Stimulated activated naive CD4-positive, alpha-beta T cell (primary cell): ENCODE measurements around the gene FSTL3.
"Not testable (repeated sequence)": the region's sequence is repeated elsewhere in the genome, so short reads cannot be mapped to it uniquely, and the experiment has no call there.

Experiments
- DNase-seq, 6 experiments: peaks; one replicate each; lab custom pipeline; 2025; lab: John Stamatoyannopoulos, UW

Gene FSTL3

DNA sequence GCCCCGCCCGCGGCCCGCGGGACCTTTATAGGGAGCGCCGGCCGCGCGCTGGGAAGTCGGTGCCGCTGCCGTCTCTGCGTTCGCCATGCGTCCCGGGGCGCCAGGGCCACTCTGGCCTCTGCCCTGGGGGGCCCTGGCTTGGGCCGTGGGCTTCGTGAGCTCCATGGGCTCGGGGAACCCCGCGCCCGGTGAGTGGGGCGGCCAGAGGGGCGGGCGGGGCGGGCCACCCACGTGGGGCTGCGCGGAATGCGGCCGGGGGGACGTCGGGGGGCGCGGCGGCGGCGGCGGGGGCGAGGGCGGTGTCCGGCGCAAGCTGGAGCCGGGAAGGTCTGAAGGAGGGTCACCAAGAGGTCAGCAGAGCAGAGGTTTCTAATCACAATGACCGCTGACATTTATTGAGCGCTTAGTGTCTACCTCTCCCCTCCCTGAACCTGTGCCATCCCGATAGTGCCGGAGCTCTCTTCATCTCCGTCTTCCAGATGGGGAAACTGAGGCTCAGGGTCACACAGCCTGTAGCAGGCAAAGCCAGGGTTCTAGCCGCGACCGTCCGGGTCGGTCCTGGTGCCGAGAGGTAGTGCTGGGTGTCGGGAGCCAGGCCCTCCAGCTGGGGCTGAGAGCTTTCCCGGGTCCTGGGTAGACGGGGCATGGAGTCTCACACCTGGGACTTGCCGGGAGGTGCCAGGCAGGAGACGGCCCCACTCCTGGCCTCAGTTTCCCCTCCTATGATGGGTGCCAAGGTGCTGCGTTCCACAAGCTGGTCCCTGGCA, at the start of gene FSTL3:
TSS of gene FSTL3 (plus strand) at position 54 of the 767 bp plus-strand sequence. CDS start at position 86, 32 bp downstream.
- no peak for DNase-seq

DNA sequence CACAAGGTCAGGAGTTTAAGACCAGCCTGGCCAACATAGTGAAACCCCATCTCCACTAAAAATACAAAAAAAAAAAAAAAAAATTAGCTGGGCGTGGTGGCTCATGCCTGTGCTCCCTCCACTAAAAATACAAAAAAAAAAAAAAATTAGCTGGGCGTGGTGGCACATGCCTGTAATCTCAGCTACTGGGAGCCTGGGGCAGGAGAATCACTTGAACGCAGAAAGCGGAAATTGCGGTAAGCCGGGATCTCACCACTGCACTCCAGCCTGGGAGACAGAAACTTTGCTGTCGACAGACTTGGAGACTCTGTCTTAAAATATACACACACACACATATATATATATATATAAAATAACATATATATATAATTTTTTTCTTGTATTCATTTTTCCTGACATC, 49.6 kb upstream of the FSTL3 start:
- DNase-seq, result not testable (repeated sequence)

- DNase-seq, result peak in 1 of 6 experiments; percentile 10
Observed at GRCh38 chr19:628168-628567, 48.0 kb upstream of the FSTL3 start.

GRCh38 chr19:629515-629914, 46.7 kb upstream of the FSTL3 start:
- DNase-seq, result not testable (repeated sequence)

- DNase-seq, result no peak
Observed at GRCh38 chr19:629961-630714, 46.1 kb upstream of the FSTL3 start.

GRCh38 chr19:632579-633067, 43.6 kb upstream of the FSTL3 start:
- DNase-seq, result no peak

GRCh38 chr19:633068-633785, 43.0 kb upstream of the FSTL3 start, which contains the start of gene POLRMT:
POLRMT (minus strand) TSS chr19:633537; CDS start chr19:633512, 25 bp downstream.
- peak; percentile 92 to 96 (median 95) for DNase-seq

DNA sequence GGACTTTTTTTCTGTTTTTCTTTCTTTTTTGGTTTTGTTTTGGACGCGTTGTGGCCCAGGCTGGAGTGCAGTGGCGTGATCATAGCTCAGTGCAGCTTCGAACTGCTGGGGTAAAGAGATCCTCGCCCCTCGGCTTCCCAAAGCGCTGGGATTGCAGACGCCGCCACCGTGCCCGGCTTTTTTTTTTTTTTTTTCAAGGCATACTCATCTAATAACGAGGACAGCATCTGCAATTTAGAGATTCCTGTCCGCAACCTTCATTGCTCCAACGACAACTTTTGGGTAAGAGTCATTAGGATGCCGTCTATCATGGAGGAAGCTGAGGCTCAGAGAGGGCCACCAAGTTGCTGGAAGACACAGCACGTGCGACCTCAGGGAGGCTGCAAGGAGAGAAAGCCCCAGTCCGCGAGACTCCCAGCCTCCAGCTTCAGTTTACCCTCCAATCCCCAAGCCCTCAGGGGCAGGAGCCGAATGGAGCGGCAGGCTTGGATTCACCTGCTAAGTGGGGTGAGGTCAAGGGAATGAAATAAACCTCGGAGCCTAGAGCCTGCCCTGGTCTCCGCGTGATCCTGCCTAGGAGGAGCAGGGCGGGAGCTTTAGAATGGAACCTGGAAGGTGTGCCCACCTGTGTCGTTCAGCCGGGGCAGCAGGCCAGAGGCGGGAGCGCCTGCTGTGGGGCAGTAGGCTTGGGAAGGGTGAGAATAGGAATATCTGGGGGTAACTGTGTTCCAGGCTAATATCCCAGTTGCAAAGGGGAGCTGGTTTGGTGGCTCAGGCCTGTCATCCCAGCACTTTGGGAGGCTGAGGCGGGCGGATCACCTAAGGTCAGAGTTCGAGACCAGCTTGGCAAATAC, 42.2 kb upstream of the FSTL3 start:
- DNase-seq, result no peak

DNA sequence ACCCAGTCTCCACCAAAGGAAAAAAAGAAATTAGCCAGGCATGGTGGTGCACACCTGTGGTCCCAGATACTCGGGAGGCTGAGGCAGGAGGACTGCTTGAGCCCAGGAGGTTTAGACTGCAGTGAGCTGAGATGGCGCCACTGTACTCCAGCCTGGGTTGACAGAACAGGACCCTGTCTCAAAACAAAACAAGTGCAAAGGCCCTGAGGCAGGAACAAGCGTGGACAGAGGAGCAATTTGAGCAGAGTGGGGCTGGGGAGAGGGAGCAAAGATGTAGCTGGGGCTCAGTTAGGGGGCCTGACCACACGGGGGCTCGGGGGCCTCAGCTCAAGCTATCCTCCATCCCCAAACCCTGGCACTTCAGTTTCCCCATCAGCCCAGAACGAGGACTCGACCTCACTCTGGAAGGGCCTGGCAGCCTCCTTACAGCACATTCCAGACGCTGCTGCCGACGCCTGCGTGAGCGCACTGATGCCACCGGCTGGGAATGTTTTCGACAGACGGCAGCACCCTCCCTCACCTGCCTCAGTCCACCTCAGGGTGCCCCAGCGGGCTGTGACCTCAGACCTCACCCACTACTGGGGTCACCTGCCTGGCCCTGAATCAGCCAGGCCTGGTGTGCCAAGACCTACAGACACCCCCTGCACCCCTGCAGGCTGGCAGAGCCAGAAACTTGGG, 41.1 kb upstream of the FSTL3 start:
- no peak for DNase-seq

DNA sequence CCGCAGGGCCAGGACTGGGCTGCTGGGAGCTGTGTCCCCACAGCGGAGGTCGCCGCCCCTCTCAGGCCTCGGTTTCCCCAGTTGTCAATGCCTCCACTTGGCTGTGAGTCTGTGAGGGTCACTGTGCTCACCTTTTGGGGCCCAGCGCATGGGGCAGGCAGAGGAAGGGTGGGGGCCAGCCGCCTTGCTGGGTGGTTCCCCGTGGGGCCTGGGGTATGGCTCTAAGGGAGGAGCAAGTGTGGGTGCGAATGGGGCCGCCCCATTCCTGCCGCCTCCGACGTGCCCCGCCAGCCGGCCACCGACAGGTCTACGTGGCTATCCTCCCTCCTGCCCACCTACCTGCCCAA, 37.3 kb upstream of the FSTL3 start:
- DNase-seq, result no peak

GRCh38 chr19:639253-640160, 36.7 kb upstream of the FSTL3 start, which contains the start of gene FGF22:
FGF22 (plus strand) TSS chr19:639879; CDS start chr19:639926, 47 bp downstream.
- DNase-seq, result peak; percentile 90 to 97 (median 96)

DNA sequence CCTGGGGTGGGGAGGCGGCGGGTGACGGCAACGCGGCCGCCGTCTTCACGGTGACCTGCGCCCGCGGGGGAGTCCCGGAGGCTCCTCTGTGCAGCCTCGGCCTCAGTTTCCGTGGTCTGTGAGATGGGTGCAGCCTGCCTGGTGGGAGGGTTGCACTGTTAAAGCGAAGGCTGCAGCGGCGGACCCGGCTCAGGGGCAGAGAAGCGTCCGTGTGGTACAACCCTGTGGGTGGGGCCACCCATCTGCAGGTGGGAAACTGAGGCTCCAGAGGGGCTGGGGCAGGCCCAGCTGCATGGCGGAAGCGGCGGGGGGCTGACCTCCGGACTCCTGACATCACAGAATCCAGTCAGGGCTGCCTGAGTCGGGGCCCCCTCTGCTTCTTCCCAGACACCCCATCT, 36.0 kb upstream of the FSTL3 start:
- DNase-seq, result no peak

- no peak for DNase-seq
Observed at GRCh38 chr19:640606-641189, 35.5 kb upstream of the FSTL3 start.

DNA sequence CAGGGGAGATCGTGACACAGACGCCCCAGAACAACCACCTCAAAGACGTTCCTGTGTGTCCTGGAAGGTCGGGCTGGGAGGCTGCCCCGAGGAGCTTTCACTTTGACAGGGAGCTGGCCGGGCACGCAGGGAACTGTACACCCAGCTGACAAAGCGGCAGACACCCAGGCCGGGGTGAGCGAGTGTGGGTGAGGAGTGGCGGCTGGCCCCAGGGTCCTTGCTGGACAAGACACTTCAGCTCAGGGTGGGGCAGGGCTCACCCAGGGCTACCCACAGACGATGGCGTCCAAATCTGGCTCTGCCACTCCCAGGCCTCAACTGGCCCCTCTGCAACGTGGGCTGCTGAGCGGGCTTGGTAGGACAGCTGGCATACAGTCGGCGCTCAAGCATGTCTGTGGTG, 34.5 kb upstream of the FSTL3 start:
- peak in 1 of 6 experiments; percentile 14 for DNase-seq

- no peak for DNase-seq
Observed at GRCh38 chr19:642767-643727, 33.1 kb upstream of the FSTL3 start.

- no peak for DNase-seq
Observed at GRCh38 chr19:643736-644135, 32.5 kb upstream of the FSTL3 start.

DNA sequence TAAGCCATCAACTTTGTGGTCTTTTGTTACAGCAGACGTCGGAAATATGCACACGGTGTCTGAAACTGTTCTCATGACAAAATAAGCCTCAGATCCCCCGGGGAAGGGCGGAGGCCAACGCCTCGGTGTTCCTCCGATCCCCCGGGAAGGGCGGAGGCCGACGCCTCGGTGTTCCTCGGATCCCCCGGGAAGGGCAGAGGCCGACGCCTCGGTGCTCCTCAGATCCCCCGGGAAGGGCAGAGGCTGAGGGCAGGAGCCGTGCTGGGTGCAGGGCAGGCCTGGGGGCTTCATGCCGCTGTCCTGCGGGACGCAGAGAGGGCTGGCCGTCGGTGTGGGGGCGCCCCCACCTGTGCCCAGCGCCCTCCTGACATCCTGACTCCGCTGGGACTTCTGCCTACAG, 31.8 kb upstream of the FSTL3 start:
- DNase-seq, result no peak

DNA sequence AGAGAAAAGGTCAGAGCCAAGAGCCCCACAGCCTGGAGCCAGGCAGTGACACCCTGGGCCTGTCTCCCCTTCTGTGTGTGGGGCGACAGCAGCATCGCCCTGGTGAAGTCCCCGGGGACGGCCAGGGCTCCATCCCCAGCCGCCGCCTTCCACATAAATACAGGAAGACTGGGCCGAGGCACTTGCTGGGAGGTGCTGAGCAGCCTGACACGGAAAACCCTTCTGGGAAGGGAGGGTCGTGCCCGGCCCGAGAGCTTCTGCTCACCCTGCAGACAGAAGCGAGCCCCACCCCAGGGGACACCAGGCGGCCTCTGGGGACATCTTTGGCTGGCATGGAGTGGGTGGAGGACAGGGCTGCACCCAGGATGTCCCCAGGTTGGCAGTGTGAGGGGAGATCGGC, 31.4 kb upstream of the FSTL3 start:
- DNase-seq, result no peak
